ENCODE measurements around the gene KCTD17.

Gene KCTD17

GRCh38 chr22:37080438-37080837, 28.9 kb downstream of the KCTD17 start:
- no peaks in the 10 kb centered on the region for H3K9me3 Mint-ChIP-seq
- H3K4me1 Mint-ChIP-seq, result peaks cover 12% of the 10 kb centered on the region
- peak overlapping the region; percentile 83 for H3K27ac Mint-ChIP-seq
- no peak for DNase-seq (ENCODE audit: low spot score in 2 of 2)
- ATAC-seq (ENCODE audit: low read depth), result no peak
- H3K36me3 Mint-ChIP-seq, result no peaks in the 10 kb centered on the region
- H3K4me3 Mint-ChIP-seq, result no peak overlapping the region
- peaks cover 7% of the 10 kb centered on the region for H3K27me3 Mint-ChIP-seq

GRCh38 chr22:37080838-37081237, 29.3 kb downstream of the KCTD17 start:
- no peak overlapping the region for H3K4me3 Mint-ChIP-seq
- peaks cover 12% of the 10 kb centered on the region for H3K4me1 Mint-ChIP-seq
- no peak overlapping the region for H3K27ac Mint-ChIP-seq
- DNase-seq (ENCODE audit: low spot score in 2 of 2) (no peak), ATAC-seq (ENCODE audit: low read depth) (no peak)
- no peaks in the 10 kb centered on the region for H3K9me3 Mint-ChIP-seq
- H3K36me3 Mint-ChIP-seq, result no peaks in the 10 kb centered on the region
- H3K27me3 Mint-ChIP-seq, result peaks cover 5% of the 10 kb centered on the region

GRCh38 chr22:37082251-37082873, 30.8 kb downstream of the KCTD17 start:
- H3K9me3 Mint-ChIP-seq, result no peaks in the 10 kb centered on the region
- peaks cover 4% of the 10 kb centered on the region for H3K27me3 Mint-ChIP-seq
- ATAC-seq (ENCODE audit: low read depth) (no peak), DNase-seq (ENCODE audit: low spot score in 2 of 2) (no peak)
- no peak overlapping the region for H3K27ac Mint-ChIP-seq
- peaks cover 12% of the 10 kb centered on the region for H3K4me1 Mint-ChIP-seq
- no peaks in the 10 kb centered on the region for H3K36me3 Mint-ChIP-seq
- no peak overlapping the region for H3K4me3 Mint-ChIP-seq

GRCh38 chr22:37083914-37084313, 32.4 kb downstream of the KCTD17 start:
- Mint-ChIP-seq H3K27me3 (peaks cover 9% of the 10 kb centered on the region), H3K27ac (no peak overlapping the region), H3K4me3 (no peak overlapping the region), H3K36me3 (no peaks in the 10 kb centered on the region), H3K4me1 (peaks cover 5% of the 10 kb centered on the region), H3K9me3 (no peaks in the 10 kb centered on the region)
- no peak for DNase-seq (ENCODE audit: low spot score in 2 of 2)
- ATAC-seq (ENCODE audit: low read depth), result no peak

GRCh38 chr22:37084385-37084784, 32.8 kb downstream of the KCTD17 start:
- ATAC-seq (ENCODE audit: low read depth) (no peak), DNase-seq (ENCODE audit: low spot score in 2 of 2) (no peak)
- Mint-ChIP-seq H3K4me1 (peaks cover 2% of the 10 kb centered on the region), H3K36me3 (no peaks in the 10 kb centered on the region), H3K4me3 (no peak overlapping the region), H3K27me3 (peaks cover 9% of the 10 kb centered on the region), H3K9me3 (no peaks in the 10 kb centered on the region), H3K27ac (no peak overlapping the region)

- Mint-ChIP-seq H3K4me3 (no peak overlapping the region), H3K27ac (no peak overlapping the region), H3K9me3 (no peaks in the 10 kb centered on the region), H3K27me3 (peaks cover 9% of the 10 kb centered on the region), H3K36me3 (no peaks in the 10 kb centered on the region), H3K4me1 (no peaks in the 10 kb centered on the region)
- no peak for ATAC-seq (ENCODE audit: low read depth)
- no peak for DNase-seq (ENCODE audit: low spot score in 2 of 2)
Observed at GRCh38 chr22:37086184-37086583, 34.6 kb downstream of the KCTD17 start.

GRCh38 chr22:37088108-37088605, 36.6 kb downstream of the KCTD17 start:
- Mint-ChIP-seq H3K27ac (no peak overlapping the region), H3K36me3 (no peaks in the 10 kb centered on the region), H3K9me3 (no peaks in the 10 kb centered on the region), H3K4me1 (no peaks in the 10 kb centered on the region), H3K27me3 (peaks cover 9% of the 10 kb centered on the region), H3K4me3 (no peak overlapping the region)
- ATAC-seq (ENCODE audit: low read depth), result peak; percentile 24
- no peak for DNase-seq (ENCODE audit: low spot score in 2 of 2)

GRCh38 chr22:37088750-37089408, 37.3 kb downstream of the KCTD17 start:
- no peak for DNase-seq (ENCODE audit: low spot score in 2 of 2)
- no peaks in the 10 kb centered on the region for H3K36me3 Mint-ChIP-seq
- ATAC-seq (ENCODE audit: low read depth), result no peak
- H3K4me1 Mint-ChIP-seq, result no peaks in the 10 kb centered on the region
- H3K27me3 Mint-ChIP-seq, result peaks cover 9% of the 10 kb centered on the region
- H3K4me3 Mint-ChIP-seq, result no peak overlapping the region
- no peak overlapping the region for H3K27ac Mint-ChIP-seq
- H3K9me3 Mint-ChIP-seq, result no peaks in the 10 kb centered on the region

- DNase-seq (ENCODE audit: low spot score in 2 of 2), result no peak
- H3K4me1 Mint-ChIP-seq, result no peaks in the 10 kb centered on the region
- peaks cover 12% of the 10 kb centered on the region for H3K27me3 Mint-ChIP-seq
- H3K27ac Mint-ChIP-seq, result no peak overlapping the region
- no peak overlapping the region for H3K4me3 Mint-ChIP-seq
- H3K36me3 Mint-ChIP-seq, result no peaks in the 10 kb centered on the region
- no peaks in the 10 kb centered on the region for H3K9me3 Mint-ChIP-seq
- no peak for ATAC-seq (ENCODE audit: low read depth)
Observed at GRCh38 chr22:37089434-37089833, 37.9 kb downstream of the KCTD17 start.

- H3K36me3 Mint-ChIP-seq, result no peaks in the 10 kb centered on the region
- ATAC-seq (ENCODE audit: low read depth), result no peak
- H3K4me3 Mint-ChIP-seq, result no peak overlapping the region
- H3K9me3 Mint-ChIP-seq, result no peaks in the 10 kb centered on the region
- DNase-seq (ENCODE audit: low spot score in 2 of 2), result no peak
- H3K27me3 Mint-ChIP-seq, result peaks cover 18% of the 10 kb centered on the region
- H3K27ac Mint-ChIP-seq, result no peak overlapping the region
- no peaks in the 10 kb centered on the region for H3K4me1 Mint-ChIP-seq
Observed at GRCh38 chr22:37090920-37091695, 39.6 kb downstream of the KCTD17 start.

- DNase-seq (ENCODE audit: low spot score in 2 of 2), result no peak
- peaks cover 22% of the 10 kb centered on the region for H3K27me3 Mint-ChIP-seq
- no peak overlapping the region for H3K27ac Mint-ChIP-seq
- no peaks in the 10 kb centered on the region for H3K9me3 Mint-ChIP-seq
- no peak for ATAC-seq (ENCODE audit: low read depth)
- H3K4me3 Mint-ChIP-seq, result no peak overlapping the region
- no peaks in the 10 kb centered on the region for H3K4me1 Mint-ChIP-seq
- H3K36me3 Mint-ChIP-seq, result no peaks in the 10 kb centered on the region
Observed at GRCh38 chr22:37091994-37092393, 40.5 kb downstream of the KCTD17 start.

- no peak for ATAC-seq (ENCODE audit: low read depth)
- no peaks in the 10 kb centered on the region for H3K9me3 Mint-ChIP-seq
- no peaks in the 10 kb centered on the region for H3K36me3 Mint-ChIP-seq
- H3K27me3 Mint-ChIP-seq, result peaks cover 20% of the 10 kb centered on the region
- H3K4me1 Mint-ChIP-seq, result no peaks in the 10 kb centered on the region
- H3K27ac Mint-ChIP-seq, result no peak overlapping the region
- DNase-seq (ENCODE audit: low spot score in 2 of 2), result no peak
- H3K4me3 Mint-ChIP-seq, result no peak overlapping the region
Observed at GRCh38 chr22:37092997-37093396, 41.5 kb downstream of the KCTD17 start.

- H3K4me1 Mint-ChIP-seq, result peaks cover 4% of the 10 kb centered on the region
Observed at GRCh38 chr22:37094239-37094638, 42.7 kb downstream of the KCTD17 start.

GRCh38 chr22:37095113-37095512, 43.6 kb downstream of the KCTD17 start:
- Mint-ChIP-seq H3K9me3 (no peaks in the 10 kb centered on the region), H3K36me3 (no peaks in the 10 kb centered on the region), H3K27ac (no peak overlapping the region), H3K27me3 (peaks cover 26% of the 10 kb centered on the region), H3K4me1 (peaks cover 7% of the 10 kb centered on the region), H3K4me3 (no peak overlapping the region)
- DNase-seq (ENCODE audit: low spot score in 2 of 2) (no peak), ATAC-seq (ENCODE audit: low read depth) (no peak)

More at GRCh38 chr22:37094239-37094638, 42.7 kb downstream of the KCTD17 start:
- no peaks in the 10 kb centered on the region for H3K9me3 Mint-ChIP-seq
- H3K27ac Mint-ChIP-seq, result no peak overlapping the region
- peaks cover 23% of the 10 kb centered on the region for H3K27me3 Mint-ChIP-seq
- H3K36me3 Mint-ChIP-seq, result no peaks in the 10 kb centered on the region
- no peak for ATAC-seq (ENCODE audit: low read depth)
- no peak overlapping the region for H3K4me3 Mint-ChIP-seq
- DNase-seq (ENCODE audit: low spot score in 2 of 2), result no peak
